SHP77 (cell line): ENCODE data around the gene GLI1.
A peak's percentile ranks its signal among the peaks of the same experiment; 100 is the strongest.
"Not testable (repeated sequence)": the region's sequence is repeated elsewhere in the genome, so short reads cannot be mapped to it uniquely, and the experiment has no call there.

Experiments
- DNase-seq, 2 experiments: peaks; one replicate each; lab custom pipeline; 2025; lab: John Stamatoyannopoulos, UW

Gene GLI1

DNA sequence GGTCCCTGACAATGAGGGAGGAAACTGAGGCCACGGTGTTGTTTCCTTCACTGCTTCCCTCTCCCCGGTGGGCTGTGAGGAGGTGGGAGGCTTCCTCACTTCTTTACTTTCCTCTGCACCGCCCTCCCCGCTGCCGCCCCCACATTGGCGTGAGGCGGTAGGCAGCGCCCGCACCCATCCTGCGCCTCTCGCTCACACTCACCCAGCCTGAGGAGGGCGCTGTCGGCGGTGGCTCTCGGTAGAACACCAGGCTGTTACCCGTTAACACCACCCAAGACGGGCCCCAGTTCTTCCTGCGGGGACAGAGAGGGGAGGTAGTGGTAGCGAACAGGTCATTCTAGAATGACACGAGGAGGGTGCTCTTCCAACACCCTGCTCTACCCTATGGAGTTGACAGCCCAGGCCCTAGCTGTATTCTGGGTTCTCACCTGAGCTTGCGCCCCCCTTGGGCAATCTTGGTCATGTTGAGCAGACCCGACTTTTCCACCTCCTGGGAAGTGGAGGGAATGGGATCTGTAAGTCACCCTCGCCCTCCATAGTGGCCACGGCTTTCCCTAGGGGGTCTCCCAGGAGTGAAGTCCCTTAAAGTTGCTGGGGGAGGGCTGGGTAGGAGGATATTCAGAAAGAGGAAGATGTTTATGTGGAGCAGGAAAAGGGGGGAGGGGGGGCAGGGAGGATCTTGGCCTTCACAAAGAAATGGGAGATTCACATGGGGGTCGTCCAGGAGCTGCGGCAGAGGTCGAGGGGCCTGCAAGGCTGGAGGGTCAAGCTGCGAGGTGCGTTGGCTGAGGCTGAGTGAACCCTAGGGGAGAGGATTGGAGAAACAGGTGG, 16.8 kb downstream of the GLI1 start:
- DNase-seq, result no peak

DNA sequence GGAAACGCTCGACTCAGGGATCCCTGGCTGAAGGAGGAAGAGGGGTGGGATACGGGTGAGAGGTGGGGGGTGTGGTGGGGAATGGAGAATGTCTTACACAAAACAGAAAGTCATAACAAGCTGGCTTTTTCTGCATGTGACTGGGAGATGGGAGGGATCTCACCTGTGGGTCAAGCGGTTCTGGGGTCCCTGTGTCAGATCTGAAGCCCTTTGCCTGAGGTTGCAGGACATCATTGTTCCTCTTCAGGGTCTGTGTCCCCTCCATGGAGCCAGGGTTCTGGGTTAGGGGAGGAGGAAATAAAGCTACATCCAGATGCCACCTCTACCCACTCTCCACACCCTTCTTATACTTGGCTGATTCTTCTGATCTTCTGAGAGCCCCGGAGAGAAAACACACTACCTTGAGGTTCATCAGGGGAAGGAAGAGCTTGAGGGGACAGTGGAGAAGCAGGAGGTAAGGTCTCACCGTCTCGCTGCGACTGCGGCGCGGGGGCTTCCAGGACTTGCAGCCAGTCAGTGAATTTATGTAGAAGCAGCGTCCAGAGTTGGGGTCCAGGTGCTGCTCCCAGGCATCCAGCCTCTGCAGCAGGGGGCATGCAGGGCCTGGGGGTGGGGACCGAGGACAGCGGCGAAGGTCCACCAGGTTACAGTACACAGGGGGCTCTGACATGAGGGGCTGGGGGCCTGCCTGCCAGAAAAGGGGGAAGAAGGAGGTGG, 17.6 kb downstream of the GLI1 start:
- no peak for DNase-seq

DNA sequence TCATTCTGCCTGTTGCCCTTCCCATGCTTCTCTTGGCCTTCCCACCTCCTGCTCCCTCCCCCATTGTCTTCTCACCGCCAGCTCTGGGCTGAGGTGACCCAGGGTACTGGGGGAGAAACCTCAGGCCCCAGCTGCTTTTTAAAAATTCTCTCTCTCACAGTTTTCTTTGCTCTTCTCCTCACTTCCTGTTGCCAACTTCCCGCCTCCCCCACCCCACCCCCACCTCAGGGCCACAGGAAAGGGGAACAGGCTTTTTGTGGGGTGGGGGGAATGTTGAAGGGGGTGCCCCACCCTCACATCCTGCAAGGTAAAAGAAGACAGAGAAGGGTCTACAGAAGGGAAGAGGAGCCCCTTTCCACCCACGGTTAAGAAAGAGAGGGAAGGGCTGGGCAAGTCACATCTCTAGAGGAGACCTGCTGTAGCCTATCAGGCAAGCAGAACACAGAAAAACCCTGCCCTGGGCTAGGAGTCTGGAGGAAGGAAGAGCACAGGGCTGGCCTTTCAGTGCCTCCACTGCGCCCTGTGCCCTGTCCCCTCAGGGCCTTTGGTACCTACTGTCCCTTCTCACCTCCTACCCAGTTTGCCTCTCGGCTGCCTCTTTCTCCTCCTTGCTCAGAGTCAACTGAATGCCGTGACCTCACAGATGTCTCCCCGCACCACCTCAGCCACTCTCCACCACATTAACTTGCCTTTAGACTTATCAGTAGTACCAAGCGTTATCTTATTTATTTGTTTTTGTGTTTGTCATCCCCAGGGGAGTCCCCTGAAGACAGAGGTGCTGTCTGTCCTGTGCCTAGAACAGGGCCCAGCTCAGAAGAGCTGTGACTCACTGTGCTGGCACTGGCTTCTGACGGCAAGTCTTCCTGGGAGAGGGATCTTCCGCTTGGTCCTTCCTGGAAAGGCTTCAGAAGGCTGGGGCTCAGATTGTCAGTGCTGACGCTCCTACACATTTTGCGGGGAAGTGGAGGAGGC, 18.4 kb downstream of the GLI1 start:
- no peak for DNase-seq

DNA sequence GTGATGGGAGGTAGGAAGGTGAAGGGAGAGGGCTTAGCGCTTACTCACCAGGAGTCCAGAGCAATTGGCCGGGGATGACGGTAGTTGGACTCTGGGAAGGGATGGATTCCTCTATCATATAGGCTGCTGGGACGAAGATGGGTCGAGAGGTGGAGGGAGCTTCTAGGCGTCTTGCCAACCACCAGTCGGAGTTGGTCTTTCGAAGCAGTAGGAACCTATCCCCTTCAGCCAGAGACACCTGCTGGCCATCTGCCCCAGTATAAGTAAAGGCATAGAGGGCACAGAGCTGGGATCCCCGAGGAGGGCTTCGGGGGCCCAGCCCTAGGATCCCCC, 19.4 kb downstream of the GLI1 start:
- no peak for DNase-seq

DNA sequence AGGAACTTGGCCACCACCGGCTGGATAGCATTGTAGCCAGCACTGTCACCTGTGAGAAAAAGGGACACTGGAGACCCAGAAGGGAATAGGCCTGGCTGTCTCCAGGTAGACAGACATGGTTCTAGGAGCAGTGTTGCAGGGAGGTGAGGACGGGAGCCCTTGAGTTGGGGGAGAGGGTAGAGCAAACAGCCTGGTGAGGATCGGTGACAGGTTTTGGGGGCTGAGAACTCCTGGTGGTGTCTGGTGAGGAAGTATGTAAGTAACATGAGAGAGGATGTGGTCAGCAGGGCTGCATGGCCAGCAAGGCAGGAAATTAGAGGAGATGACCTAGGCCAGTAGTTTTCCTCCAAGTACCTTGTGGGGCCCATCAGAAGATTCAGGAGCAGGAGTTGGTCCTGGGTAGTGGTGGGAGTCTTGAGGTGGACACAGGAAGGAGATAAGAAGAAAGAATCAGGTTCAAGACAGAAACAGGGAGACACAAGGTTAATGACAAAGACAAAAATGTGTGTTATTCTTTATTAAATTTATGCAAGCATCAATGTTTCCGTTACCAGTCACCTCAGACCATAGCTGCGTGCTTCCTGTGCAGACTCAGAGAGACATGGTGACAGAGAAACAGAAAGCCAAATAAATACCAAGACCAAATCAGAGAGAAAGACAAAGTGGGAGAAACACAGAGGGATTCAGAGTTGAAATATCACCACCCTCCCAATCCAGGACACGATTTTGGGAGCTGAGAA, 20.0 kb downstream of the GLI1 start, which contains the start of gene ARHGAP9:
TSS of gene ARHGAP9 (minus strand) at position 491 of the 740 bp plus-strand sequence. CDS start at position 31, 460 bp downstream.
- DNase-seq, result no peak

DNA sequence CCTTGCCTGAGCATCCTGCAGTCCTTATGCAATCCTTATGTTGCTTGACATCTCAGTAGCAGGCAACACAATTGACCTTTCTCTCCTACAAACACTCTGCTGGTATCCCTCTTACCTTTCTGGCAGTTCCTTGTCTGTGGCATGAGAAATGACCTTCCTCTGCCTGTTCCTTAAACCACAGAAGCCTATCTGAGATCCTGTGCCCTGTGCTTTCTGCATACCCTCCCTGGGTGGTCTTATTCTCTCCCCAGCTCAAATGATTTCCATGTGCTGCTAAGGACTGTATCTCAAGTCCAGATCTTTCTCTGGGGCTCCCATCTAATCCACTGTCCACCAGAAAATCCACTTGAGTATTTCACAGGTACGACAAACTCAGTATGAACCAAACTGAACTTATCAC, 22.1 kb downstream of the GLI1 start:
- DNase-seq, result no peak

DNA sequence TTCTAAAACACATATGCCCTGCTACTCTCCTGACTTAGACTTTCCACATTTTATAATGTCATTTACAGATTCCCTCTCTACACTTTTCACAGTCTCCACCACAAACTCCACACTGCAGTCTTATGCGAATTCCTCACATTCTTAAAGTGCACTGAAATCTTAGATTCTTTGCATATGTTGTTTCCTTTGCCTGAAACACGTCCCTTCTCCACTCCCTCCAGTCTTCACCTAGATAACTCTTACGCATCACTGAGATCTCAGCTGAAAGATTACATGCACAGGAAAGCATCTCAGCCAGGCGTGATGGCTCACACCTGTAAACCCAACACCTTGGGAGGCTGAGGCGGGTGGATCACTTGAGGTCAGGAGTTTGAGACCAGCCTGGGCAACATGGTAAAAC, 23.9 kb downstream of the GLI1 start:
- no peak for DNase-seq

DNA sequence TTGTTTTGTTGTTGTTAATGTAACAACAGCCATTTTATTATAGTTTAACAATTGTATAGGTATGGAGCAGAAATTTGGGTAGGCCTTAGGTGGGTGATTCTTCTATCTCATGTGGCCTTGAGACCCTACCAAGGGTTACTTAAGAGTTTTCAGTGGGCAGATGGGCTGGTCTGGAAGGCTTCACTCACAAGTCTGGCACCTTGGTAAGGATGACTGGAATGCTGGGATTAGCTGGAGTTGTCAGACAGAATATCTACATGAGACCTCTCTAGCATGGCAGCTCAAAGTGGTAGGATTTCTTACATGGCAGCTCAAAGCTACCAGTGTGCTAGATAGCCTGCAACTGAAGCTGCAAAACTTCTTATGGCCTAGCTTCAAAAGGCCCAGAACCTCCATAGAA, 26.1 kb downstream of the GLI1 start:
- DNase-seq, result no peak

DNA sequence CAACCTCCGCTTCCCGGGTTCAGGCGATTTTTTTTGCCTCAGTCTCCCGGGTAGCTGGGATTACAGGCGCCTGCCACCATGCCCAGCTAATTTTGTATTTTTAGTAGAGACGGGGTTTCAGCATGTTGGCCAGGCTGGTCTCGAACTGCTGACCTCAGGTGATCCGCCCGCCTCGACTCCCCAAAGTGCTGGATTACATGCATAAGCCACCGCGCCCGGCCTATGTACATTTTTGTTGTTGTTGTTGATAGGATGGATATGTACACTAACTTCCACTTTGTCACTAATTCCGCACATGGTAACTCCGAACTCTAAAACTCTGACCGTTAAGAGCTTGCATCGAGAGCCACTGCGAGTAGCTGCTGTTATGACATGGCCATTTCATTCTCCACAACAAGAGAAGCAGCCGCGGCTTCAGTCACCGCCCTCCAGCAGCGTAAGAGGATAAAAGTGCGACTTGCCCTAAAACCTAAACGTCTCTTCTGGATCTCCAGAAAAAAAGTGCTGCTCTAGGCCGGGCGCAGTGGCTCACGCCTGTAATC, 27.5 kb downstream of the GLI1 start:
- DNase-seq, result no peak

DNA sequence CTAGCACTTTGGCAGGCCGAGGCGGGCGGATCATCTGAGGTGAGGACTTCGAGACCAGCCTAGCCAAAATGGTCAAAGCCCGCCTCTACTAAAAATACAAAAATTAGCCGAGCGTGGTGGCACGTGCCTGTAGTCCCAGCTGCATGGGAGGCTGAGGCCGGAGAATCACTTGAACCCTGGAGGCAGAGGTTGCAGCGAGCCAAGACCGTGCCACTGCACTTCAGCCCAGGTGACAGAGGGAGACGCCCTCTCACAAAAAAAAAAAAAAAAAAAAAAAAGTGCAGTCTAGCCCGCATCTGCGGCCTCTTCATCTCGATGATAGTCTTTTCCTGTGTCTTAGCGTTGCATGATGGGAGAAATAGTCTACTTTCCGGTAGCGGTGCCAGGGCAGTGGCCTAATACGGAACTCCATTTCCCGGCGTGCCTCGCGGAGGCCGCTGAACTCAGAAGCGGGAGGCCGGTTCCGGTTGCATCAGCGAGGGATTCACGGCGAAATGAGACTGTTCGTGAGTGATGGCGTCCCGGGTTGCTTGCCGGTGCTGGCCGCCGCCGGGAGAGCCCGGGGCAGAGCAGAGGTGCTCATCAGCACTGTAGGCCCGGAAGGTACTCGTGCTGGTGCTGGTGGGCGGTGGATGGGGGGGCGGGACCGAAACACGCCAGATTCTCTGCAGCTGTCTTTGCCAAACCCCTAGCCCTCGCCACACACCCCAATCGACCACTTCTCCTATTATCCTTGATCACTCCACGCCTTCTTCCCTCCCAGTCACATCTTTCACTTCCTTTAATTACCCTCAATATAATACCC, 28.2 kb downstream of the GLI1 start, which contains the start of gene MARS1:
TSS of gene MARS1 (plus strand) at position 472 of the 805 bp plus-strand sequence. CDS start at position 495, 23 bp downstream.
- peak; percentile 95 to 97 for DNase-seq

DNA sequence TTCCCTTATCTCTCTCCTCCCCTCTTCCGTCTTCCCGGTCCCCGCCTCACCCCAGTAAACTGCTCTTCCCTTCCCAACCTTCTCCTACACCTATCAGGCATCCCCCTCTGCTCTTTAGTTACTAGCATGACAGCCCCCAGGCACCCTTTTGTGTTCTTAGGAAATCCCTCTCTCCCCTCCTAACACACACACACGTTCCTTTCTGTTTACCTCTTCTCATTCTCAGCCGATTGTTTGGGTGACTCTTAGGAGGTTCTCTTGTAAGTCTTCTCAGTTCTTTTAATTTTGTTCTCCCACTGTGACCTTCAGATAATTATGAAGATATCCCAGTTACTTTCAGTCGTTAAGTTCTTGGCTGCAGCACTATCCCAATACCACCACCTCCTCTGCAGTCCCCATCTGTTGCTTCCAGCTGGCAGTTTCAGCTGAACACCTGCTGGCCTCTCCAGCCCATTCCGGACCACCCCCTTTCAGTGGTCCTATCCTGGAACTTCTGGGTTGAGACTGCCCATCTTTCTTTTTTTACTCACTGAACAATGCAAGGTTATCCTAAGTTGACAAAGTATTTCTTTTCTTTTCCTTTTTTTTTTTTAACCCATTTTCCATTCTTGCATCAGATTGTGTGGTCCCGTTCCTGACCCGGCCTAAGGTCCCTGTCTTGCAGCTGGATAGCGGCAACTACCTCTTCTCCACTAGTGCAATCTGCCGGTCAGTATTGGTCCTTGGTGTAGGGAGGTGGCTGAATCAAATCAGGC, 29.0 kb downstream of the GLI1 start:
- no peak for DNase-seq

DNA sequence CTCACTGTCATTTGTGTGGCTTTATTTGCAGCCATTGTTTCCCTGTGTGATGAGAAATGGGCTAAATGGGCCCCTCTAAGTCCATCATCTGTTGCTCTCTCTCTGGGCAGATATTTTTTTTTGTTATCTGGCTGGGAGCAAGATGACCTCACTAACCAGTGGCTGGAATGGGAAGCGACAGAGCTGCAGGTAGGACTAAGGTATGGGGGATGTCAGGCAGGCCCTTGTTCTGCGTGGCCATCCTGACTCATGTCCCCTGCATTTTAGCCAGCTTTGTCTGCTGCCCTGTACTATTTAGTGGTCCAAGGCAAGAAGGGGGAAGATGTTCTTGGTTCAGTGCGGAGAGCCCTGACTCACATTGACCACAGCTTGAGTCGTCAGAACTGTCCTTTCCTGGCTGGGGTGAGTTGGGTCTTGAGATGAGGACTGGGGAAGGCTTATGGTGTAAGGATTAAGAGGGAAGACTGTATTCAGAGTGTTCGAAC, 29.6 kb downstream of the GLI1 start:
- DNase-seq, result no peak

DNA sequence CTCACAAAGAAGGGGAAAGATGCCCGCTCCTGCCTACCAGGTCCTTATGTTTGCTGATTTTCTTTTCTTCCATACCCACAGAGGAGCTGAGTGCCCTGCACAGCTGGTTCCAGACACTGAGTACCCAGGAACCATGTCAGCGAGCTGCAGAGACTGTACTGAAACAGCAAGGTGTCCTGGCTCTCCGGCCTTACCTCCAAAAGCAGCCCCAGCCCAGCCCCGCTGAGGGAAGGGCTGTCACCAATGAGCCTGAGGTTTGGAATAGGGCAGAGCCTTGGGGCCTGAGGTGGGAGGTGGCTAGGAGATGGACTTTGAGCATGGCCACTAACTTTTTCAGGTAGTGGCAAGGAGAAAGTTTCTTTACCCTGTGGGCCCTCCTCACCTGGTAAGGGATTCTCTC, 30.5 kb downstream of the GLI1 start:
- no peak for DNase-seq

DNA sequence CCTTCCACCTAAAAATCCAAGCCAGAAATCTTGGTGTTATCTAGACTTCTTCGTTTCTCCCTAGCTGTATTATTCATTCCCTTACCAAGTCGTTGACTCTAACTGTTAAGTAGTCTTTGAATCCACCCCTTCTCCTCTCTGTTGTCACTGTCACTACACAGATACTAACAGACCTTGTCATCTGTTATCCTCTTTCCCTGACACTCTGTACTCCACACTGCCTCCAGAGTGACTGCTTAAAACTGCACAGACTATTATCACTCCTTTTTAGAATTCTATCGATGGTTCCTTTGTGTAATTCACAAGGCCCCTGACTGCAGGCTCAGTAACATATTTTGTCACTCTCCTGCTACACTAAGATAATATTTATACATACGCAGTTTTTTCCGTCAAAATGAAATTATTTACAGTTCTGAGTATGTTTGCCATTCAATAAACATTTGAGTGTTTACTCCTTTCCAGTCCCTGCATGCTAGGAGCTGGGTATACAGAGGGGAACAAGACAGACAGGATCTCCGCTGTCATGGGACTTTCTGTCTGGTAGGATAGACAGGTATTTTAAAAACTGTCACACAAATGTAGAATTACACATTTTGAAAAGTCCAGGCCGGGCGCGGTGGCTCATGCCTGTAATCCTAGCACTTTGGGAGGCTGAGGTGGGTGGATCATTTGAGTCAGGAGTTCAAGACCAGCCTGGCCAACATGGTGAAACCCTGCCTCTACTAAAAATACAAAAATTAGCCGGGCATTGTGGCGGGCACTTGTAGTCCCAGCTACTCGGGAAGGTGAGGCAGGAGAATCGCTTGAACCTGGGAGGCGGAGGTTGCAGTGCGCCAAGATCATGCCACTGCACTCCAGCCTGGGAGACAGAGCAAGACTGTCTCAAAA, 32.1 kb downstream of the GLI1 start:
- DNase-seq, result no peak

DNA sequence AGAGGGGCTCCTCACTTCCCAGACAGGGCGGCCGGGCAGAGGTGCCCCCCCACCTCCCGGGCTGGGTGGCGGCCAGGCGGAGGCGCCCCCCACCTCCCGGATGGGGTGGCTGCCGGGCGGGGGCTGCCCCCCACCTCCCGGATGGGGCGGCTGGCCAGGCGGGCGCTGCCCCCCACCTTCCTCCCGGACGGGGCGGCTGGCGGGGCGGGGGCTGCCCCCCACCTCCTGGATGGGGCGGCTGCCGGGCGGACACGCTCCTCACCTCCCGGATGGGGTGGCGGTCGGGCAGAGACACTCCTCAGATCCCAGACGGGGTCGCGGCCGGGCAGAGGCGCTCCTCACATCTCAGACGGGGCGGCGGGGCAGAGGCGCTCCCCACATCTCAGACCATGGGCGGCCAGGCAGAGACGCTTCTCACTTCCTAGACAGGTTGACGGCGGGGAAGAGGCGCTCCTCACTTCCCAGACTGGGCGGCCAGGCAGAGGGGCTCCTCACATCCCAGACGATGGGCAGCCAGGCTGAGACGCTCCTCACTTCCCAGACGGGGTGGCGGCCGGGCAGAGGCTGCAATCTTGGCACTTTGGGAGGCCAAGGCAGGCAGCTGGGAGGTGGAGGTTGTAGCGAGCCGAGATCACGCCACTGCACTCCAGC, 35.6 kb downstream of the GLI1 start:
- not testable (repeated sequence) for DNase-seq

DNA sequence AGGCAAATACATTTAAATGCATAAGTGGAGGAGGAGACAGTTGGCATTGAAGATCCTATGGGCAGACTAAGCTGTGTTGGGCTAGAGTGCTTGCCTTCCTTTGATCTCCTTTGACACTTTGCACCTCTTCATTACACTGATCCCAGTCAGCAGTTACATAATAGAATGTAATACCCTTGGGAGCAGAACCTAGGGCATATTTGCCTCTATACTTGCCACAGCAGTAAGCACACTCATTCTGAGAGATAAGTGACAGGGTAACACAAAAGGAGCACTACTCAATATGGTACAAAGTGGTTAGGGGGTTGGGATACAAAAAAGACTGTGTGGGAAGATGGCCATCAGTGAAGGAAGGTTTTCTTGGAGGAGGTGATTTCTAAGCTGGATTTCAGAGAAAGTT, 37.2 kb downstream of the GLI1 start:
- DNase-seq, result no peak

DNA sequence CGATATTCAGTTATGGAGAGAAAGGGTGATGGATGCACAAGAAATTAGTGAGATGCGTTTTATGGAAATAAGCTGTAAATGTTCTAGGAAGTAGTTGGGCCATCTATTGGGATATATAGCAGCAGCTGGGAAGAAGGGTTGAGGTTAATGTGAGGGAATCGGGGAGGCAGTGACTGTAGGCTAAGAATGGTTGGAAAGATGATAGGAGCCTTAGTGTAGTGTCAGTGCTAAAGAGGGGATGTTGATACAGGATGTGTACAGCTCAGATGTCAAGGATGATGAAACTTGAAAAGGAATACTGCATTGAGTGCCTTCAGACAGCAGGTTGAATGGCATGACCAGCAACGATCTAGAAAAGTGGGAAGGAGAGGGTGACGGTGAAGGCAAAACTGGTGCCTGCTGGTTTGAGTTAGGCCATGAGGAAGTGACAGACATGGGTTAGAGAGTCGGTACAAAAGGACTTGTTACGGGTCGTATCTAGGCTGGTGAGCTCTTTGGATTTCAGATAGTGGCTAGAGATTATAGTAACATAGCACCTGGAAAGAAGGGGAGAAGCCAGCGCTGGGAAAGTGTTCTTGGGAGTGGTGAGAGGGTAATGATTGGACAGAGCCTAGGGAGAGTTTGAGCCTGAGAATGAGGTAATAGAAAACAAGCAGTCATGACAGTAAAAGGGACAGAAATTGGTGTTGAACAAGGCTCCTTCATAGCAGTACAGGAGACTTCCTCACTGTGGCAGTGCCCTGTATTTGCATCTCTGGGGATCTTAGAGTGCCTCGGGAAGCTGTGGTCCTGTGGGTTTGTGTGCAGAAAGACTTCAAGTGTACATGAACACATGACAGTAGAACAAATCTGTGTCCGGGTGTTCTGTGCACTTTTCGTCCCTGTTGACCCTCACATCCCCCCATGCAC, 37.9 kb downstream of the GLI1 start:
- no peak for DNase-seq
